DMS53 (cell line): ENCODE results near the gene PERCC1.
"Not testable (repeated sequence)": the region's sequence is repeated elsewhere in the genome, so short reads cannot be mapped to it uniquely, and the experiment has no call there.

ENCODE experiments used
- DNase-seq: peaks from one replicate; lab custom pipeline; 2025; lab: John Stamatoyannopoulos, UW

PERCC1 gene

GRCh38 chr16:1469141-1469540 is 38.3 kb downstream of the PERCC1 start:
- DNase-seq, result not testable (repeated sequence)

- no peak for DNase-seq
Measured at GRCh38 chr16:1469693-1470201, 38.9 kb downstream of the PERCC1 start.

DNA sequence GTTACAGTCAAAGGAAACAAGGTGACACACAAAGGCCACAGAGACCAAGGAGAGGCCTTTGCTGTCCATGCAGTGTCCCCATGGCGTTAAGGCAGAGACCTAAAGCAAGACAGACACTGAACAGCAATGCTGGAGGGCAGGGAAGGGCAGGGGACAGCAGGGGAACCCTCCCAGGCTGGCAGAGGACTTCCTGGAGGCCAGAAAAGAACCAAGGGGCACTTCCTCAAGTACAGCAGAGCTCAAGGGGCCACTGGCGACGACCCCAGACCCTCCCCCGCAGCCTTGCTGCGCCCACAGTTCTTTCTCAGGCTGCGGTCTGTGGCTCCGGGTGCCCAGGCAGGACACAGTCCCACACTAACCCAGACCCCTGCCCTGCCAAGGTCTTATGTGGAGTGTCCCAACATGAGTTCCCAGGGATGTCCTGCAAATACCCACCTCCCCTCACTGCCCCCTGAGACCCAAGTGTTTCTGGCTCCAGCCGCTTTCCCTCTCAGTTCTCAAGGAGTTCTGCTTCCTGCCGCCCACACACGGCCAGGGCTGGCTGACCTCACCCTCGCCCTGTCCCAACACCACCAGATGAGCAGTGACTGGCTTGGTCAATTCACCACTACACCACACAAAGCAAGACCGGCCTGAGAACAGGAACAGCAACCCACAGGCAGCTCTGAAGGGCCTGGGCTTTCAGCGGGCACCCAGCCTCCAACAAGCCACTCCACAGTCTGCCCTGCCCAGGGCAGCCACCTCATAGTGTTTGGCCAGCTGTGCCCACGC is 39.8 kb downstream of the PERCC1 start:
- no peak for DNase-seq

- DNase-seq, result no peak
Measured at GRCh38 chr16:1471569-1472194, 40.8 kb downstream of the PERCC1 start.

DNA sequence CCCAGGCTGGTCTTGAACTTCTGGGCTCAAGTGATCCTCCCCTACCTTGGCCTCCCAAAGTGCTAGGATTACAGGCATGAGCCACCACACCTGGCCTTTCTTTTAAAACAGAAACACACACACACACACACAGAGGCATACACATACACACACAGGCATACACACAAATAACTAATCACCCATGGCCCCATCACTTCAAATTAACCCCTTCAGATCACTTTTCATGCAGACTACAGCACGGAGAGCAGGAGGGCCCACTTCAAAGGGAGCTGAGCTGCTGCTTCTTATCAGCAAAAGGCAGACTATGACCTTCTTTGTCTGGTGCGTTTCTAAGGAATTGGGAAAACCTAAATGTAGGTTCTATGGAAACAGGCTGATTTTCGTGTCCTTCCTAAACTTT is 42.1 kb downstream of the PERCC1 start:
- DNase-seq, result no peak

GRCh38 chr16:1474082-1474795 is 43.4 kb downstream of the PERCC1 start:
- peak; percentile 16 for DNase-seq

GRCh38 chr16:1474796-1475551 is 44.1 kb downstream of the PERCC1 start, which contains the start of gene CLCN7:
Gene CLCN7, minus strand, starts transcription at chr16:1475028. Its CDS starts 54 bp downstream, at chr16:1474974.
- DNase-seq, result peak; percentile 90

DNA sequence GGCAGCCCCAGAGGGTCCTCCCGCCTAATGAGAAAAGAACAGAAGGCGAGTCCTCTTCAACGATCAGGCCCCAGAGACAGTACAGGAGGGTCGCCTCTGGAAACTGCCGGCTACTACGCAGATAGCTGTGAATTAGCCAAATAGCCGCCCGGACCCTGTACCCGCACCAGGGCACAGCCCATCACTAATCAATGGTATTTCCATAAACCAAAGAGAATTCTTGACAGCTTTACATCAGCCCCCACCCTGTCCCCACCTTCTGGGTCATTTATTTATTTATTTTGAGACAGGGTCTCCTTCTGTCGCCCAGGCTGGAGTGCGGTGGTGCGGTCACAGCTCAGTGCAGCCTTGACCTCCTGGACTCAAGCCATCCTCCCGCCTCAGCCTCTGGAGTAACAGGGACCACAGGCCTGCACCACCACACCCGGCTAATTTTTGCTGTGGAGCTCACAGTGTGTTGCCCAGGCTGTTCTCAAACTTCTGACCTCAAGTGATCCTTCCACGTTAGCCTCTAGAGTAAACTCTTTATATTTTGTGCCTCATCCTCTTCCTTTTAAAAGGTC is 44.8 kb downstream of the PERCC1 start:
- DNase-seq, result no peak

DNA sequence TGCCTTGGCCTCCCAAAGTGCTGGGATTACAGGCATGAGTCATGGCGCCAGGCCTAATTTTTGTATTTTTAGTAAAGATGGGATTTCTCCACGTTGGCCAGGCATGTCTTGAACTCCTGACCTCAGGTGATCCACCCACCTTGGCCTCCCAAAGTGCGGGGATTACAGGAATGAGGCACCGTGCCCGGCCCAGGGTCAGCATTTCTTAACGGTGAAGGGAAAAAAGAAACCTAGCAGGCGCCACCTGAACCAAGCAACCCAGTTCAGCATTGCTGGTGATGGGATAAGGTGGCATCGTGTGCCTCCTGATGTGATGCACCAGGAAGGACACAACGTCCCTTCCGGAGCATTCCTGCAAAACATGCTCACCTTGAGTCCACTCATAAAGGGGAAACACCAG is 46.2 kb downstream of the PERCC1 start:
- no peak for DNase-seq

GRCh38 chr16:1478937-1479336 is 48.1 kb downstream of the PERCC1 start:
- not testable (repeated sequence) for DNase-seq

DNA sequence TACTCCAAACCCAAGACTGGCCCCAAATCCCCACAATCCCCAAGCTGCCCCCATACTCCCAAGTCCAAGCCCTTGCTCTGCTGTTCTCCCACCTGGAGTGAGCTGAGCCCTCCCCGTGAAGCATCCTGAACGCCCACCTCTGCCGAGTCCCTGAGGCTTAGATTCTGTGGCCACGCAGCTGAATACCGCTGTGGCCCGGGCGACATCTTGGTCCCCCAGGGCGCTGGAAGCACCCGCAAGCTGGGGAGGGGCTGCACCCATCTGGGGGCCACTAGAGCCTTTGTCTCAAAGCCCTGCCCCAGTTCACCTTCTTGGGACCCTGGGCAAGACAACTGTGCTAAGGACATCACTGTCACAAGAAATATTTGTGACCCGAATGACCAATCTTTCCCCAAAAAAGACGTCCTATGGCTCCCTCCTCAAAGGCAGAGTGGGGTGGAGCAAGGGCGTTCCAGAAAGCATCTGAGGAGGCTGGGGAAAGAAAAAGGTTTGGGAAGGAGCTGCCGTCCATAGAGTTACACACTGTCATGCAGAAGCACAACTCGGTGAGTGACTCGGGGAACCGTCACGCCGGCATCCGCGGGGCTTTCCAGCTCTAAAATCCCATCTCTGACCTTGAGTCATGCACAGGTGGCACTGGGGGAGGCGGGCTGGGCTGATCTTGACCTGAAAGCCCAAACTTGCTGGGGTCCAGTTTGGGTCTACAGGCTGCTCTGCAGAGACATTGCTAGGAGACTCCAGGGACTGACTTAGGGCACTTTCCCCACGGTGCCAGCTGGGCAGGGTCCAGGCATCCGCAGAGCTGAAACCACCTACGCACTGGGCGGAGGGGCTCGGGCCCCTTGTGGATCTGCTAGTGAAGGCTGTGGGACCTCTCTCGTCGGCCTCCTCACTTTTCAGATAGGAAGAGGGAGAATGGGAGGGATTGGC is 51.3 kb downstream of the PERCC1 start:
- DNase-seq, result no peak
